PC-3 (cell line): ENCODE data around the gene MRPL28. TPM values are rescaled to one million over a fixed set of nuclear protein-coding genes. Genes with fewer than 3 reads are reported as not detected.

ENCODE experiments used
- ATAC-seq: fragments of 200-7000 bp; cut with Tn5 transposase; 2 replicates; pipeline ENCODE4 v1.9.1; 2020; ENCODE audit warnings: mild to moderate bottlenecking, moderate library complexity
- BruUV-seq: library from RNA; stranded (reverse); fragments of 400-500 nt; replicated peaks from 2 replicates; lab custom pipeline; 2021; lab: Mats Ljungman, UMichigan
- CTCF ChIA-PET: fragments of 300-600 bp; sonication (Branson Sonifier 250); formaldehyde crosslinking; loops from one replicate; lab custom pipeline; 2022; ENCODE audit warnings: antibody characterized with exemption; lab: Charles Lee
- POLR2A ChIA-PET: fragments of 300-600 bp; sonication (Branson Sonifier 250); formaldehyde crosslinking; loops from one replicate; lab custom pipeline; 2022; ENCODE audit warnings: antibody characterized with exemption; ENCODE audit not compliant: unreplicated experiment; lab: Charles Lee
- DNase-seq: peaks from one replicate; pipeline ENCODE4 v3.0.0-alpha.2; 2015
- H2AFZ ChIP-seq: fragments of 300-600 bp; sonication (generic); 2 replicates; pipeline ENCODE4 v1.6.0; 2016; ENCODE audit warnings: antibody characterized with exemption, low read length
- H3F3A ChIP-seq: fragments of 300-600 bp; sonication (generic); one replicate; pipeline ENCODE4 v1.6.0; 2017; ENCODE audit warnings: antibody characterized with exemption, low read length, control low read depth, mild to moderate bottlenecking; ENCODE audit not compliant: unreplicated experiment
- H3K27ac ChIP-seq: fragments of 300-600 bp; sonication (generic); 2 replicates; pipeline ENCODE4 v1.5.1; 2016; ENCODE audit warnings: mild to moderate bottlenecking, low read length
- H3K27me3 ChIP-seq: fragments of 300-600 bp; sonication (generic); 2 replicates; pipeline ENCODE4 v1.6.1; 2016; ENCODE audit warnings: low read length, mixed read lengths
- H3K36me3 ChIP-seq: fragments of 300-600 bp; sonication (generic); 2 replicates; pipeline ENCODE4 v1.6.1; 2016; ENCODE audit warnings: low read depth, mixed run types, low read length, mixed read lengths
- H3K4me1 ChIP-seq: fragments of 300-600 bp; sonication (generic); 2 replicates; pipeline ENCODE4 v1.5.1; 2016; ENCODE audit warnings: low read length; ENCODE audit not compliant: insufficient read depth
- H3K4me2 ChIP-seq: fragments of 300-600 bp; sonication (generic); 2 replicates; pipeline ENCODE4 v1.6.0; 2016; ENCODE audit warnings: low read length
- H3K4me3 ChIP-seq: fragments of 300-600 bp; sonication (generic); 2 replicates; pipeline ENCODE4 v1.5.1; 2016; ENCODE audit warnings: mild to moderate bottlenecking, low read length, mixed read lengths
- H3K79me2 ChIP-seq: fragments of 300-600 bp; sonication (generic); 2 replicates; pipeline ENCODE4 v1.6.1; 2017; ENCODE audit warnings: low read length, mixed read lengths
- H3K9ac ChIP-seq: fragments of 300-600 bp; sonication (generic); 2 replicates; pipeline ENCODE4 v1.6.0; 2016; ENCODE audit warnings: mild to moderate bottlenecking, low read length
- H3K9me2 ChIP-seq: fragments of 300-600 bp; sonication (generic); replicated peaks from 2 replicates; pipeline ENCODE4 v1.6.1; 2016; ENCODE audit warnings: mixed run types, low read length, mixed read lengths
- H3K9me3 ChIP-seq: fragments of 300-600 bp; sonication (generic); 2 replicates; pipeline ENCODE4 v1.6.1; 2016; ENCODE audit warnings: low read length, mixed read lengths
- H4K20me1 ChIP-seq: fragments of 300-600 bp; sonication (generic); 2 replicates; pipeline ENCODE4 v1.6.1; 2016; ENCODE audit warnings: low read length, mixed read lengths
- CTCF ChIP-seq: fragments of 300-600 bp; sonication (generic); conservative IDR thresholded peaks from 2 replicates; pipeline ENCODE4 v1.5.1; 2017; ENCODE audit warnings: antibody characterized with exemption, low read depth, mild to moderate bottlenecking, low read length
- EZH2 ChIP-seq: fragments of 300-600 bp; sonication (generic); IDR thresholded peaks from one replicate; pipeline ENCODE4 v1.6.1; 2017; ENCODE audit warnings: antibody characterized with exemption, mild to moderate bottlenecking, low read length; ENCODE audit not compliant: unreplicated experiment
- EZH2phosphoT487 ChIP-seq: fragments of 300-600 bp; sonication (generic); IDR thresholded peaks from 2 replicates; pipeline ENCODE4 v1.6.1; 2018; ENCODE audit warnings: mild to moderate bottlenecking, antibody characterized with exemption, low read length, borderline replicate concordance
- intact Hi-C: fragments of 100-400 bp; cut with micrococcal nuclease; formaldehyde crosslinking; loops from 2 replicates; pipeline ENCODE4 v1.9.0; 2023
- total RNA-seq: library from RNA; depleted of rRNA; stranded (reverse); fragments of >200 nt; gene quantifications from 2 replicates; pipeline ENCODE4 v1.2.3, GENCODE V29; 2014

The MRPL28 gene
- total RNA-seq, 1 experiment from 2014 or later = 154 TPM

- H3K4me3 ChIP-seq = no peak overlapping the region
- ChIA-PET POLR2A (no interaction called here), CTCF (no interaction called here)
- H3K27ac ChIP-seq = no peak overlapping the region
- H3K4me1 ChIP-seq = peaks cover 7% of the 10 kb centered on the region; the same call in 1 of the 2 replicates
- no peaks in the 10 kb centered on the region for H3K79me2 ChIP-seq
- H3K9ac ChIP-seq = no peak overlapping the region
- no peaks in the 10 kb centered on the region for H4K20me1 ChIP-seq
- intact Hi-C loops = no loop called here
- no peaks in the 10 kb centered on the region for H3F3A ChIP-seq
- TF ChIP-seq CTCF (no peak), EZH2 (no peak), EZH2phosphoT487 (no peak)
- H3K4me2 ChIP-seq = no peak overlapping the region
- ATAC-seq (no peak), DNase-seq (no peak)
- H3K36me3 ChIP-seq = no peaks in the 10 kb centered on the region
- H2AFZ ChIP-seq = no peak overlapping the region
- H3K9me3 ChIP-seq = no peaks in the 10 kb centered on the region
- H3K9me2 ChIP-seq = no peaks in the 10 kb centered on the region
- BruUV-seq = no TSS peak
- no peaks in the 10 kb centered on the region for H3K27me3 ChIP-seq
These were observed 3.9 kb downstream of the MRPL28 start for GRCh38 chr16:366476-366875.

GRCh38 chr16:364595-365491 is 5.5 kb downstream of the MRPL28 start:
- H3K4me1 ChIP-seq = peaks cover 7% of the 10 kb centered on the region; the same call in 1 of the 2 replicates
- TF ChIP-seq EZH2 = no peak
- TF ChIP-seq EZH2phosphoT487 = no peak
- TF ChIP-seq CTCF = no peak
- H3K27ac ChIP-seq = no peak overlapping the region
- no peaks in the 10 kb centered on the region for H3K36me3 ChIP-seq
- H2AFZ ChIP-seq = no peak overlapping the region
- CTCF ChIA-PET = interaction anchor here (0.6 kb wide), 1 partner anchor 168 kb away, joined by 3 read pairs; no protein-coding TSS in a partner anchor
- H3K9me2 ChIP-seq = no peaks in the 10 kb centered on the region
- no peak for DNase-seq
- no peaks in the 10 kb centered on the region for H3K27me3 ChIP-seq
- H3K79me2 ChIP-seq = no peaks in the 10 kb centered on the region
- intact Hi-C loops = no loop called here
- H3K9ac ChIP-seq = no peak overlapping the region
- H3K9me3 ChIP-seq = no peaks in the 10 kb centered on the region
- POLR2A ChIA-PET = no interaction called here
- ATAC-seq = no peak
- H3K4me3 ChIP-seq = no peak overlapping the region
- no TSS peak for BruUV-seq
- no peaks in the 10 kb centered on the region for H4K20me1 ChIP-seq
- H3F3A ChIP-seq = no peaks in the 10 kb centered on the region
- H3K4me2 ChIP-seq = no peak overlapping the region
